GM21723 (cell line): Measurements from ENCODE around the gene TMEM164.

Source experiments
- ATAC-seq: cut with Tn5 transposase; IDR thresholded peaks from one replicate; pipeline ENCODE4 v1.9.1; 2021; ENCODE audit warnings: mild to moderate bottlenecking, moderate library complexity; ENCODE audit not compliant: unreplicated experiment

TMEM164 gene

DNA sequence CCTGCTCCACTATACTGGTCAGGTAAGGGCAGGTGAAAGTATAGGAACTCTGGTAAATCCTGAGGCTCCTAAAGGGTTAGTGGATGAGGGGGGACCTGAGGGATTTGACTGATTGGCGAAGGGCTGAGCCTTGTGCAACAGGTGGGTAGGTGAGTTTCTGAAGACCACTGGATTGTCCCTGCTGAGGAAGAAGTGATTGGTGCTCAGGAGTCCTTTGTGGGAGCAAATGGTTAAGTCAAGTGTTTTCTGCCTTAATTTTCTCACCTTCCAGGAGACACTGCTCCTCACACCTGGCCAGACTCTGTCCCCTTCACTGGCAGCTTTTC, 158.4 kb downstream of the TMEM164 start:
- no peak for ATAC-seq

DNA sequence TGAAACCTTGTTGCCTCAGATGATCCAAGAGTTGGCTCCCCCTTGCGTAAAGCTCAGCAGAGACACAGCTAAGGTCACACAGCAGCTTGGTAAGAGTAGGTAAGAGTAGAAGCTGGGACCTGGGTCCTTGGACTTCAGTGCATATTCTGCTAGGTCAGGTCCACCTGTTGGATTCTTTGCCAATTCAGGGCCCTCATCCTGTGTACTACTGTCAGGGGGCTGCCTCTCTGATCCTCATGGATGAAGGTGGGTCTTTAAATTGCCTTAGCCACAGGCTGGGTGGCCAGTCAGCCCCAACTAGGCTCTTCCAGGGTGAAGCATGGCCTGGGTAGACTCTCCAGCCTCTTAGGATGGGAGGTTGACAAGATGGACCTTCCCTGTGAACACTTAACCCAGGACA, 159.2 kb downstream of the TMEM164 start:
- ATAC-seq, result no peak

DNA sequence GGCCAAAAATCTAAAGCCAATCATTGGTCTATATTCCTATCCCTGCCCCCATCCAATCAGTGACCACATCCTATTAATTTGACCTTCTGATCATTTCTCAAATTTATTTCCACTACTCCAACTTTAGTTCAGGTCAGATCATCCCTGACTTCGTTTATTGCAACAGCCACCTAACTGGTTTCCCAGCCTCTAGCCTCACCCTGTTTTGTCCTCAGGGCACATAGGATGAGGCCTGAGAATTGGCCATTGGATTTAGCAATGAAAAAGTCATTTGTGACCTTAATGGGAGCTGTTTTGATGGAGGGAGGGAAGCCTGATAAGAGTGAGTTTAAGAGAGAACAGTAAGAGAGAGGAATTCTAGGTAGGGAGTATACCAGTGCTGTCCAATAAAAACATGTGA, 160.0 kb downstream of the TMEM164 start:
- no peak for ATAC-seq

- no peak for ATAC-seq
Measured at GRCh38 chrX:110163488-110163887, 160.6 kb downstream of the TMEM164 start.

DNA sequence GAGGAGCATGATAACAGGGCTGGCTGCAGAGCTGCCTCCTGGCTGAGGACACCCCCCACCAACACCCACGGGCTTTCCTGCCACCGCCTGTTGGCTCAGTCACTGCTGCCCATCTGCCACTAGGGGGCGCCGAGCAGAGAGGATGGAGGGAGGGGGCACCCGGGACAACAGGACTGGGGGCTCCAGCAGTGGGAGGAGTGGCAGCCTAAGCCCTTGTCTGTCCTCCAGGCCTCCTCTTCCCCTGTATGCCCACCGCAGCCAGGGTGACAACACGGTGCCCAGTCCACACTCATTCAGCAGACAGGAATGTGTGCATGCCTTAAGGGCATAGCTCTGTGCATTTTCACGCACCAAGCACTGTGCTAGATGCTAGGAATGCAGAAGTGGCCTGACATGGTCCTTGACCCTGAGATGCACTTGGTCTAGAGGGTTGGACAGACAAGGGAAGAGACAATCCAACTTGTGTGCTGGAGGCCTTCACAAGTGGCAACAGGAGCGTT, 165.1 kb downstream of the TMEM164 start:
- no peak for ATAC-seq

DNA sequence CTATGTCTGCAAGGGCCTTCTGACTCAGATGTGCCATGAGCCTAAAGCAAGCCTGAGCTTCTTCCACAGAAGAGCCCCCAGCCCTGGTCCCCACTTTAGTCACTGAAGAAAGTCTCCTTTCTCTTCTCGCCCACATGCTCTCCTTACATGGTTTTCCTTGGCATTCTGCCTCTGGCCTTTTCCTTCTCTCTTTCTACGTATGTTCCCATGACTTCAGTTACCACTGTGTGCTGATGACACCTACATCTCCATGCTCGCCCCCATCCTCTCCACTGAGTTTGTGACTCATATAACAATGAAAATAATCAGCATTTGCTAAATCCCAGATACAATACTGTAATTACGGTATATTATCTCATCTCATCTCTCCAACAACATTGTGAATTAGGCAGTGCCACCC, 165.7 kb downstream of the TMEM164 start:
- no peak for ATAC-seq

DNA sequence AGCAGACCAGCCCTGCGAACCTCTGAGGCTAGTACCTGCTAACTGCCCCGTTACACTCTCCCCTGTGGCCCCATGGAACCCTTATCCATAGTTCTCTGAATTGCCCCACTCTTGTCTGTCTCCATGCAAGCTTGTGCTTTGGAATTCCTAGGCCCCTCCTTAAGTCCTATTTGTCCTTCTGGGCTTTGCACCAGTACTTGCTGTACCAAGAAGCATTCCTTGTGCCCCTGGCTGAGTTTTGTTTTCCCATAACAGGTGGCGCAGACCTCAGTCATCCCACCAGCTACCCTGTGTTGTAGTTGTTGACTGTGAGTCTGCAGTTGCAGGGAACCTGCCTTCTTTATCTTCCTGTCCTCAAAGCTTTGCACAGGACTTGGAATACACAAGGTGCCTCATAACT, 167.1 kb downstream of the TMEM164 start:
- ATAC-seq, result no peak

- no peak for ATAC-seq
Measured at GRCh38 chrX:110171442-110171841, 168.5 kb downstream of the TMEM164 start.

- ATAC-seq, result peak; percentile 99
Measured at GRCh38 chrX:110172215-110172614, 169.3 kb downstream of the TMEM164 start.

DNA sequence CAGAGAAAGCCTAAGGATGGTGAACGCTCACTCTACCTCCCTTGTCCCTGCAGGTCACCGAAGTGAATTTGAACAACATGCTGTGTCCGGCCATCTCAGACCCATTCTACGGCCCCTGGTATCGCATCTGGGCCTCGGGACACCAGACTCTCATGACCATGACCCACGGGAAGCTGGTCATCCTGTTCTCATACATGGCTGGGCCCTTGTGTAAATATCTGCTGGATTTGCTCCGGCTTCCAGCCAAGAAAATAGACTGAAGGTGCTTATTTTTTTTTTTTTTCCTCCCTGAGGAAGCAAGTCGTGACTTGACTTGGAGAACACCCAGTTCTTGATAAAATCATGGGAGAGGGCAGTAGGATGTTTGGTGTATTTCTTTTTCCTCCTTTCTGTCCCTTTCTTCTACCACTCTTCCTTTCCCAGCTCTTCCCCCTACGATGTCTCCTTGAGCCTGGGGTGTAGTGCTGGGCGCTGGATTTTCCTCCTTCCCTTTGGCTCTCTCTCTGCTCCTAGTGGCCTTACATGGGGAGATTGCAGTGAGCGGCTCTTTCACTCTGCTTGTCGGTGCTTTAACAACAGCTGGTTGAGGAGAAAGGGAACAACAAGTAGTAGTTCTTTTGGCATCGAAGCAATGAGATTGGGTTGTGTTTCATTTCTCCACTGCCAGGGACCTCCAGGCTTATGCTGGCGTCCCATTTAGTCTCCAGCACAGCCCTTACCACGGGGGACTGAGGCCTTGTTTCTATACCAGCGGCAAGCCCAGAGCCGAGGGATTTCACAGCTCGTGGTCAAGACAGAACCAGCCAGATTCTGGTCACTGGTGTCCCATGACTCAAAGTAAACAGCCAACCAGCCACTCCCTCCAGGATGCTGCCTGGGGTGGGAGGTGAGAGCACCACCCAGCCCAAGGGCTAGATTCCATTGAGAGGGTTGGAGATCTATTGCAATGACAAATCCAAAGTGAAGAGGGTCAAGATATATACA, 170.6 kb downstream of the TMEM164 start:
- no peak for ATAC-seq

GRCh38 chrX:110175146-110175545, 172.2 kb downstream of the TMEM164 start:
- ATAC-seq, result no peak

- no peak for ATAC-seq
Measured at GRCh38 chrX:110175696-110176095, 172.8 kb downstream of the TMEM164 start.

DNA sequence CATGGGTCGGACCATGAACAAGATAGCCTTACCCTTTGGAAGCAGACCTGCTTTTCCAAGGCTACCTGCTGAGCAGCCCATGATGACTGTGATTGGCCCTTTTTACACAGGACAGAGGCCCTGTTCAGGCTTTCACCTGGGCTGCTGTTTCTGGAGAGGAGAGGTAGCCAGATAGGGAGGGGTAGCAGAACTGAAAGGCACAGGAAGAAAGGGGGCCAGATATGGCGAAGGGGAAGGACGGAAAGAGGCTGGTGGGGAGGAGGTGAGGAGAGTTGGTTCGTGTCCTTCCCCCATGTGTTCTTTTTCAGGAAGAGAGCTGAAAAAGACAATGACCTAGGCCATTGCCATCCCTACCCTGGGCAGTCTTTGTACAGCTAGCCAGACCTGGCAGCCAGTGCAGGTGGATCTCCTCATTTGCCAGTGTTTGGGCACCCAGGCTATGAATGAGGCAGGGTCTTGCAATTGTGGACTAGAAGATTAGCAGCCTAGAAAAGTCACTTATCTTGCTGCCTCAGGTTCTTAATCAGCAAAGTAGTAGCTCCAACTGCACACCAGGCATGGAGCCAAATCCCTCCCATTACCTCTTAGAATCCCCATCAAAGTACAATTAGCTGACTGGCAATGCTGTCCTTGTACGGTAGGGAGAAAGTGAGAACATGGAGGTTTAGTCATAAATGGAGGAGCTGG, 175.4 kb downstream of the TMEM164 start:
- no peak for ATAC-seq

GRCh38 chrX:110180176-110180927, 177.4 kb downstream of the TMEM164 start:
- ATAC-seq, result peak; percentile 24

DNA sequence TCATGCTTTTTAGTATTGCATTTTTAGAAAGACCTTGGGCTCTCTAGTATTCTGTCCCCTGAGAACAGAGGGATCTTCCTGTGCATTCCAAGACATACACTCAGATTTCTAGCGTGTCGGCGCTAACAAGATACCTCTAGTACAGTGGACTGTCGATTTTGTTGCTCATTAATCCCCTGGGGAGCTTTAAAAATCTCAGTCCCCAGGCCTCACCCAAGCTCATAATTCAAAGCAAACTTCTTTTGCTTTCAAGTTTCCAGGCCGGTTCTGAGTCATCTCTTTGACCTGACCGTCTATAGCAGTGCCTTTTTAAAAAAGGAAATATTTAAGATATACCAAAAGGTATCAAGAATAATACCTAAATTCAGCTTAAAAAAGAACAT, 178.0 kb downstream of the TMEM164 start:
- ATAC-seq, result peak; percentile 83

DNA sequence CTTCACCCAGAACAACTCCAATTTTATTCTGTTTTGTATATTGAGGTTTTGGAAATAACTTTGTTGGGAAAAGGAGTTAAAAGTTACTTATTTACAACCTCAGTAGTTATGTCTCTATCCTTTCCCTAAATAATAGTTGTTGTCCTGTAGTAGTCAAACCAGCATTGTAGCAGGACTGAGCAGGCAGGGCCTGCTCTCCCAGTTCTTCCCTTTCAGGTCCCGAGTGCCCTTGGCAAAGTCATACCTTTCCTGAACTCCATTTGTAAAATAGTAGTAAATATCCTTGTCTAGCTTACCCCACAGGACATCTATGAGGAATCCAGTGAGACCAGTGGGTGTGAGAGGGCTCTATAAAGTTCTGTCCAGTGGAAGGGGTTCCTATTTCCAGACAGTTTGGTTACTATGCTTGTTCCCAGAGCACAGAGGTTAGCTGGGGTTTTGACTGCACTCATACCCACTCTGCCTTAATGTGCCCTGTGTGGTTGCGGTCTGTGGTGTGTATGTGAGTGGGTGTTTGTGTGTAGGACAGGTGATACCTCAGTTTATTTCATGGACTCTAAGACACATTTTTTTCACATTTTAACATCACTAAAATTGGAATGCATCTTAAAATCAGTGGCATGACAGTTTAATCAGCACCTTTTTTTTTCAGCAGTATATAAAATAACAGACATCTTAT, 178.7 kb downstream of the TMEM164 start:
- no peak for ATAC-seq

GRCh38 chrX:110182362-110182761, 179.4 kb downstream of the TMEM164 start:
- ATAC-seq, result no peak

- no peak for ATAC-seq
Measured at GRCh38 chrX:110182865-110183264, 180.0 kb downstream of the TMEM164 start.

DNA sequence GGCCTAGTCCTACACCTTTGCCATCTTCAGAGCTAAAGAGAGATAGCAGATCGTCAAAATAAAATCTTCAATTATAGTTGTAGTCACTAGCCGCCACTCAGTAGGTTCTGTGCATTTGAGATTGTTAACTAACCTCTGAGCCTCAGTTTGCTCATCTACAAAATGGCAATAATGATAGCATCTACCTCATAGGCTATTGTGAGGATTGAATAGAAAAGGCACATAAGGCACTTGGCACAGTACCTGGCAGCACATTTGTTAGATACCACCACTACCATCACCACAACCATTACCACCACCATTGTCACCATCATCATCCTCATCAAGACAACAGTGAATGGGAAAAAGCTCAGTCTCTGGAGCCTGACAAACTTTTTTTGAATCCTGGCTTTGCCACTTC, 180.4 kb downstream of the TMEM164 start:
- no peak for ATAC-seq

GRCh38 chrX:110188701-110189558, 186.0 kb downstream of the TMEM164 start:
- ATAC-seq, result peak; percentile 72
